Neural cell (in vitro differentiated cells): ENCODE results near the gene ZNF562.

Source experiments
- CTCF ChIP-seq: fragments of 450-650 bp; IDR thresholded peaks from 2 replicates; pipeline ENCODE4 v1.5.1; 2014; ENCODE audit warnings: antibody characterized with exemption, mild to moderate bottlenecking, moderate library complexity; ENCODE audit not compliant: poor library complexity, severe bottlenecking
- EZH2 ChIP-seq: fragments of 200-600, 300-800 bp; shearing (Covaris generic), sonication (generic); IDR thresholded peaks from 2 replicates; pipeline ENCODE4 v1.6.1; 2014; ENCODE audit warnings: antibody characterized with exemption, low read length, borderline replicate concordance, mild to moderate bottlenecking; ENCODE audit not compliant: insufficient read depth, poor library complexity, severe bottlenecking
- POLR2AphosphoS5 ChIP-seq: IDR thresholded peaks from 2 replicates; pipeline ENCODE4 v1.6.1; 2012
- REST ChIP-seq: IDR thresholded peaks from 2 replicates; pipeline ENCODE4 v1.6.1; 2012; ENCODE audit warnings: borderline replicate concordance

- TF ChIP-seq CTCF, result no peak
- no peak for TF ChIP-seq EZH2
- no peak for TF ChIP-seq POLR2AphosphoS5
- no peak for TF ChIP-seq REST
These were observed 66.0 kb downstream of the ZNF562 start for GRCh38 chr19:9608912-9609311.
